Kidney (tissue), 14 donors: ENCODE results near the gene CD37. TPM values are rescaled to one million over a fixed set of nuclear protein-coding genes. Genes with fewer than 3 reads are reported as not detected.
"Not testable (repeated sequence)": the region's sequence is repeated elsewhere in the genome, so short reads cannot be mapped to it uniquely, and the experiment has no call there.

Experiments
- DNase-seq, 5 donors: peaks; one replicate each; pipeline ENCODE4 v3.0.0-alpha.2; 2013 to 2020
- FAIRE-seq: peaks from 2 replicates; lab custom pipeline; 2012; peaks lifted over from hg19 to GRCh38; lab: Jason Lieb, UNC
- H3K27ac ChIP-seq, 2 donors: one replicate each; pipeline ENCODE4 v1.7.0; 2013; ENCODE audit warnings: low read depth in 2 of 2, low read length in 2 of 2, inconsistent platforms in 1 of 2
- H3K27me3 ChIP-seq: one replicate; pipeline ENCODE4 v1.7.1; 2013; ENCODE audit warnings: low read length, inconsistent platforms; ENCODE audit not compliant: control insufficient read depth, insufficient read depth
- H3K36me3 ChIP-seq, 3 donors: one replicate each; pipeline versions ENCODE4 v1.7.0 to v1.7.1; 2013; ENCODE audit warnings: low read length in 3 of 3, control low read depth in 1 of 3, inconsistent platforms in 1 of 3; ENCODE audit not compliant: insufficient read depth in 3 of 3, control insufficient read depth in 2 of 3
- H3K4me1 ChIP-seq, 3 donors: one replicate each; pipeline versions ENCODE4 v1.7.0 to v1.7.1; 2013; ENCODE audit warnings: low read length in 3 of 3, inconsistent platforms in 1 of 3, low read depth in 1 of 3; ENCODE audit not compliant: control insufficient read depth in 2 of 3, insufficient read depth in 2 of 3
- H3K4me3 ChIP-seq, 3 donors: one replicate each; pipeline versions ENCODE4 v1.7.0 to v1.8.1; 2013; ENCODE audit warnings: low read length in 3 of 3, control low read depth in 1 of 3, inconsistent platforms in 1 of 3
- H3K9ac ChIP-seq, 3 donors: one replicate each; pipeline versions ENCODE4 v1.7.0 to v1.7.1; 2013; ENCODE audit warnings: low read length in 3 of 3, control low read depth in 1 of 3, inconsistent platforms in 1 of 3
- H3K9me3 ChIP-seq, 3 donors: one replicate each; pipeline versions ENCODE4 v1.7.0 to v1.7.1; 2013; ENCODE audit warnings: low read length in 3 of 3, control low read depth in 1 of 3, inconsistent platforms in 1 of 3; ENCODE audit not compliant: control insufficient read depth in 2 of 3, insufficient read depth in 1 of 3
- intact Hi-C: fragments of 100-400 bp; cut with DNase I; formaldehyde crosslinking; loops from one replicate; pipeline ENCODE4 v1.11.1; 2022
- polyA plus RNA-seq: library from polyadenylated mRNA; stranded (reverse); fragments of 350-450 nt; fragmentation: Illumina TruSeq; extraction: RNeasy Lipid Tissue Mini Kit (QIAGEN cat#74804); gene quantifications from one replicate; pipeline ENCODE4 v1.2.3, GENCODE V29; 2014; ENCODE audit warnings: low read depth, low replicate concordance; ENCODE audit not compliant: insufficient read depth
- total RNA-seq: library from RNA; stranded (reverse); fragmentation: NEBNext Ultra II Directional; extraction: Animal tissue kit (Norgen Biotek cat#: 25700); gene quantifications from one replicate; pipeline ENCODE4 v1.2.1, GENCODE V29; 2021
- TF ChIP-seq, protein P1 (sequence below): IDR thresholded peaks from 3 replicates; pipeline ENCODE4 v1.5.1; 2012; ENCODE audit warnings: mild to moderate bottlenecking, moderate library complexity, borderline replicate concordance; ENCODE audit not compliant: insufficient read depth; ENCODE audit errors: extremely low read depth
- donor health status: control.
- donor health status: control.
- donor health status: control.
- donor health status: control.
- donor health status: control.
- donor health status: DM: yes; HTN: yes; CAD: no.
- donor health status: Normal renal cell carcinoma (clear cell type).

CD37 gene
- total and polyA plus RNA-seq, 2 donors from 2014 or later = 3.8 to 35.7 TPM

DNA sequence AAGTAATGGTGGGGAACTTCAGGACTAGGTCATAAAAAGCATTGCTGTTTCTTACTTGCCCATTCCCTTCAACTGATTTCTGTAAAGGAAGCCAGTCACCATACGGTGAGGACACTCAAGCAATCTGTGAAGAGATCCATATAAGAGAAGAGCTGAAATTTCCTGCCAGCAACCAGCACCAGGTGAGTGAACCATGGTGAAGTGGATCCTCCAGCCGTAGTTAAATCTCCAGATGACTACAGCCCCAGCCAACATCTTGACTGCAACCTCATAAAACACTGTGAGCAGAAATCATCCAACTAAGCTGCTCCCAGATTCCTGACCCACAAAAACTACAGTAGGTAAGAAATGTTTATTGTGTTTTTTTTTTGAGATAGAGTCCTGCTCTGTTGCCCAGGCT lies 6.5 kb upstream of the CD37 start:
- Histone ChIP-seq H3K36me3 (no peaks in the 10 kb centered on the region), H3K27ac (no peak overlapping the region), H3K4me3 (no peak overlapping the region), H3K9me3 (no peaks in the 10 kb centered on the region), H3K4me1 (no peaks in the 10 kb centered on the region), H3K9ac (no peak overlapping the region), H3K27me3 (no peaks in the 10 kb centered on the region)
- peak in 1 of 5 donors; percentile 1 for DNase-seq
- TF ChIP-seq, protein P1, sequence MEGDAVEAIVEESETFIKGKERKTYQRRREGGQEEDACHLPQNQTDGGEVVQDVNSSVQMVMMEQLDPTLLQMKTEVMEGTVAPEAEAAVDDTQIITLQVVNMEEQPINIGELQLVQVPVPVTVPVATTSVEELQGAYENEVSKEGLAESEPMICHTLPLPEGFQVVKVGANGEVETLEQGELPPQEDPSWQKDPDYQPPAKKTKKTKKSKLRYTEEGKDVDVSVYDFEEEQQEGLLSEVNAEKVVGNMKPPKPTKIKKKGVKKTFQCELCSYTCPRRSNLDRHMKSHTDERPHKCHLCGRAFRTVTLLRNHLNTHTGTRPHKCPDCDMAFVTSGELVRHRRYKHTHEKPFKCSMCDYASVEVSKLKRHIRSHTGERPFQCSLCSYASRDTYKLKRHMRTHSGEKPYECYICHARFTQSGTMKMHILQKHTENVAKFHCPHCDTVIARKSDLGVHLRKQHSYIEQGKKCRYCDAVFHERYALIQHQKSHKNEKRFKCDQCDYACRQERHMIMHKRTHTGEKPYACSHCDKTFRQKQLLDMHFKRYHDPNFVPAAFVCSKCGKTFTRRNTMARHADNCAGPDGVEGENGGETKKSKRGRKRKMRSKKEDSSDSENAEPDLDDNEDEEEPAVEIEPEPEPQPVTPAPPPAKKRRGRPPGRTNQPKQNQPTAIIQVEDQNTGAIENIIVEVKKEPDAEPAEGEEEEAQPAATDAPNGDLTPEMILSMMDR = no peak
- intact Hi-C loops = no loop called here
- FAIRE-seq = no peak

DNA sequence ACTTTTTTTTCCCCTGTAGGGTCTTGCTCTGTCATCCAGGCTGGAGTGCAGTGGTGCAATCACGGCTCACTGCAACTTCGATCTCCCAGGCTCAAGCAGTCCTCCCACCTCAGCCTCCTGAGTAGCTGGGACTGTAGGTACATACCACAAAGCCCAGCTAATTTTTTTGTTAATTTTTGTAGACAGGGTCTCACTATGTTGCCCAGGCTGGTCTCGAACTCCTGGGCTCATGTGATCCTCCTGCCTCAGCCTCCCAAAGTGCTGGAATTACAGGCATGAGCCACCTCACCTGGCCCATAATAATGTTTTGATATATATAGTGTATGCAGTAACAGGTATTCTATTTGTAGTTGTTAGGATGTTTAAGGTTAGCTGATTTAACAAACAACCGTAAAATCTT lies 4.0 kb upstream of the CD37 start:
- H3K4me3 ChIP-seq, H3K9ac ChIP-seq, DNase-seq, H3K9me3 ChIP-seq, H3K4me1 ChIP-seq, intact Hi-C loops, H3K36me3 ChIP-seq, FAIRE-seq, H3K27me3 ChIP-seq, H3K27ac ChIP-seq: not testable (repeated sequence)

DNA sequence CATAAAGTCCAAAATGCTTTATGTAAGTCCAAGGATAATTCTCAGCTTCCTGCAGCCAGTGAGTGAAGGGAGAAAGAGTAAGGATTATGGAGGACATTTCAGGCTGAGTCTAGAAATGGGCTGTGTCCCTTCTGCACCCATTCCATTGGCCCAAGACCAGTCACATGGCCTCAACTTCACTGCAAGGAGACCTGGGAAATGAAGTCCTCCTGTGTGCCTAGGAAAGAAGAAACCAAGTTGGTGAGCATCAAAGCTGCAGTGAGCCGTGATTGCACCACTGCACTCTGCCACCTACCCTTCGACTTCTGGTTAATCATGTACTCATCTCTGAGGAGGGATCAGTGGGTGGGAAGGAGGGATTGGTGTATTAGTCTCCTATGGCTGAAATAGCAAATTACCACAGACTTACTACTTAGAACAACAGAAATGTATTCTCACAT lies 3.6 kb upstream of the CD37 start:
- DNase-seq = peak in 3 of 5 donors; percentile 59 to 87 (median 80)
- H3K4me3 ChIP-seq = no peak overlapping the region

DNA sequence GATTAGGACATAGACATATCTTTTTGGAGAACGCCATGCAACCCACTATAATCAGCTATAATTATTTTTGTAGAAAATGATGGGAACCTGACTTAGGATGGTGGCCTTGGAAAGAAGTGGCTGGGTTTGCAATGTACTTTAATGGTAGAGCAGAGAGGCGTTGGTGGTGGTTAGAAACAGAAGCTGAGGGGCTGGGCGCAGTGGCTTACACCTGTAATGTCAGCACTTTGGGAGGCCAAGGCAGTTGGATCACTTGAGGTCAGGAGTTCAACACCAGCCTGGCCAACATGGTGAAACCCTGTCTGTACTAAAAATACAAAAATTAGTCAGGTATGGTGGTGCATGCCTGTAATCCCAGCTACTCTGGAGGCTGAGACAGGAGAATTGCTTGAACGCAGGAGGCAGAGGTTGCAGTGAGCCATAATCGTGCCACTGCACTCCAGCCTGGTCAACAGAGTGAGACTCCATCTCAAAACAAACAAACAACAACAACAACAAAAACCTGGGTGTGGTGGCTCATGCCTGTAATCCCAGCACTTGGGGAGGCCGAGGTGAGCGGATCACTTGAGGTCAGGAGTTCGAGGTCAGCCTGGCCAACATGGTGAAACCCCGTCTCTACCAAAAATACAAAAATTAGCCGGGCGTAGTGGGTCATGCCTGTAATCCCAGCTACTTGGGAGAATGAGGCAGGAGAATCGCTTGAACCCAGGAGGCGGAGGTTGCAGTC lies 2.4 kb upstream of the CD37 start:
- H3K9me3 ChIP-seq, H3K4me3 ChIP-seq, H3K36me3 ChIP-seq, H3K4me1 ChIP-seq, H3K9ac ChIP-seq, FAIRE-seq, intact Hi-C loops, H3K27me3 ChIP-seq, H3K27ac ChIP-seq, DNase-seq: not testable (repeated sequence)

More for the DNA sequence above, 3.6 kb upstream of the CD37 start:
- no peak for FAIRE-seq
- no peak overlapping the region for H3K27ac ChIP-seq
- no peaks in the 10 kb centered on the region for H3K9me3 ChIP-seq
- intact Hi-C loops = no loop called here
- H3K9ac ChIP-seq = no peak overlapping the region
- no peaks in the 10 kb centered on the region for H3K27me3 ChIP-seq
- H3K36me3 ChIP-seq = no peaks in the 10 kb centered on the region
- TF ChIP-seq, protein P1 = no peak
- H3K4me1 ChIP-seq = no peaks in the 10 kb centered on the region
